ENCODE measurements around the gene ADCY5. TPM values are rescaled to one million over a fixed set of nuclear protein-coding genes. Genes with fewer than 3 reads are reported as not detected.

ADCY5 gene
- total and polyA plus RNA-seq, 2 donors (not counting 1 experiment from before 2014, with no cell fraction given) = not detected

- ChIA-PET CTCF (no interaction called here), POLR2A (no interaction called here)
- H3K4me1 ChIP-seq (ENCODE audit: control insufficient read depth in 2 of 2, insufficient read depth in 2 of 2, low read length in 2 of 2) = no peaks in the 10 kb centered on the region
- H4K20me1 ChIP-seq (ENCODE audit: control insufficient read depth, insufficient read depth, low read length, poor library complexity, severe bottlenecking) = no peaks in the 10 kb centered on the region
- H3K9me3 ChIP-seq (ENCODE audit: control extremely low read depth in 1 of 3, control insufficient read depth in 2 of 3, insufficient read depth in 1 of 3, low read length in 2 of 3) = no peaks in the 10 kb centered on the region
- no peak overlapping the region for H3K27ac Mint-ChIP-seq
- H3K4me3 ChIP-seq (ENCODE audit: control extremely low read depth in 1 of 5, extremely low read depth in 1 of 5, insufficient read depth in 1 of 5, low read depth in 2 of 5, low read length in 4 of 5) = no peak overlapping the region
- TF ChIP-seq EZH2 (IDR thresholded peaks at IDR 0.05; ENCODE audit: borderline replicate concordance, insufficient read depth, low read depth, low read length, poor library complexity, severe bottlenecking) = no peak
- no peak for TF ChIP-seq CTCF (IDR thresholded peaks at IDR 0.05)
- H2AFZ ChIP-seq (ENCODE audit: insufficient read depth, low read depth, low read length, poor library complexity, severe bottlenecking) = no peak overlapping the region
- H3K4me1 Mint-ChIP-seq = no peaks in the 10 kb centered on the region
- no peaks in the 10 kb centered on the region for H3K36me3 ChIP-seq (replicated peaks in 1 of 2; ENCODE audit: control extremely low read depth in 1 of 2, control insufficient read depth in 1 of 2, extremely low read depth in 1 of 2, insufficient read depth in 2 of 2, low read length in 1 of 2)
- no peak overlapping the region for H3K4me2 ChIP-seq (replicated peaks; ENCODE audit: low read depth, low read length, poor library complexity, severe bottlenecking)
- WGBS (ENCODE audit: insufficient coverage) = 79% methylated on average over 2 of the region's 2 CpGs
- no peaks in the 10 kb centered on the region for H3K9me3 Mint-ChIP-seq (ENCODE audit: insufficient read depth)
- no peak overlapping the region for H3K27ac ChIP-seq (ENCODE audit: low read length in 2 of 2)
- H3K79me2 ChIP-seq (ENCODE audit: control insufficient read depth, insufficient read depth, low read length) = no peaks in the 10 kb centered on the region
- H3K27me3 ChIP-seq (replicated peaks in 1 of 4; ENCODE audit: control extremely low read depth in 1 of 4, control insufficient read depth in 3 of 4, insufficient read depth in 4 of 4, low read length in 3 of 4) = no peaks in the 10 kb centered on the region
- ATAC-seq (ENCODE audit: low read depth) (no peak), DNase-seq (no peak)
- peaks cover 11% of the 10 kb centered on the region for H3K27me3 Mint-ChIP-seq
- H3K9ac ChIP-seq (ENCODE audit: low read length) = no peak overlapping the region
- intact Hi-C loops (cut with micrococcal nuclease) = no loop called here
- no peak overlapping the region for H3K4me3 Mint-ChIP-seq
Observed at GRCh38 chr3:123377243-123377740, 71.6 kb downstream of the ADCY5 start.

GRCh38 chr3:123376451-123377242, 72.2 kb downstream of the ADCY5 start:
- no peaks in the 10 kb centered on the region for H3K9me3 ChIP-seq (ENCODE audit: control extremely low read depth in 1 of 3, control insufficient read depth in 2 of 3, insufficient read depth in 1 of 3, low read length in 2 of 3)
- Mint-ChIP-seq H3K4me1 (no peaks in the 10 kb centered on the region), H3K4me3 (no peak overlapping the region), H3K27ac (no peak overlapping the region), H3K9me3 (ENCODE audit: insufficient read depth) (no peaks in the 10 kb centered on the region), H3K27me3 (peaks cover 15% of the 10 kb centered on the region)
- CTCF ChIA-PET = no interaction called here
- no peaks in the 10 kb centered on the region for H3K27me3 ChIP-seq (replicated peaks in 1 of 4; ENCODE audit: control extremely low read depth in 1 of 4, control insufficient read depth in 3 of 4, insufficient read depth in 4 of 4, low read length in 3 of 4)
- H4K20me1 ChIP-seq (ENCODE audit: control insufficient read depth, insufficient read depth, low read length, poor library complexity, severe bottlenecking) = no peaks in the 10 kb centered on the region
- no peaks in the 10 kb centered on the region for H3K79me2 ChIP-seq (ENCODE audit: control insufficient read depth, insufficient read depth, low read length)
- no peak overlapping the region for H3K9ac ChIP-seq (ENCODE audit: low read length)
- no peaks in the 10 kb centered on the region for H3K4me1 ChIP-seq (ENCODE audit: control insufficient read depth in 2 of 2, insufficient read depth in 2 of 2, low read length in 2 of 2)
- no peak overlapping the region for H3K27ac ChIP-seq (ENCODE audit: low read length in 2 of 2)
- no peaks in the 10 kb centered on the region for H3K36me3 ChIP-seq (replicated peaks in 1 of 2; ENCODE audit: control extremely low read depth in 1 of 2, control insufficient read depth in 1 of 2, extremely low read depth in 1 of 2, insufficient read depth in 2 of 2, low read length in 1 of 2)
- ATAC-seq (ENCODE audit: low read depth) = no peak
- no peak overlapping the region for H3K4me2 ChIP-seq (replicated peaks; ENCODE audit: low read depth, low read length, poor library complexity, severe bottlenecking)
- no peak for DNase-seq
- TF ChIP-seq CTCF (IDR thresholded peaks at IDR 0.05) (no peak), EZH2 (IDR thresholded peaks at IDR 0.05; ENCODE audit: borderline replicate concordance, insufficient read depth, low read depth, low read length, poor library complexity, severe bottlenecking) (no peak)
- intact Hi-C loops (cut with micrococcal nuclease) = no loop called here
- POLR2A ChIA-PET = no interaction called here
- H3K4me3 ChIP-seq (ENCODE audit: control extremely low read depth in 1 of 5, extremely low read depth in 1 of 5, insufficient read depth in 1 of 5, low read depth in 2 of 5, low read length in 4 of 5) = no peak overlapping the region
- 80% methylated on average over 8 of the region's 11 CpGs for WGBS (ENCODE audit: insufficient coverage)
- H2AFZ ChIP-seq (ENCODE audit: insufficient read depth, low read depth, low read length, poor library complexity, severe bottlenecking) = no peak overlapping the region
